ENCODE measurements around the gene THPO. TPM values are rescaled to one million over a fixed set of nuclear protein-coding genes. Genes with fewer than 3 reads are reported as not detected.

THPO gene
- total RNA-seq, 1 donor from 2014 or later, result 0.28 TPM

- Mint-ChIP-seq H3K4me3 (ENCODE audit: unreplicated experiment) (no peak overlapping the region), H3K36me3 (ENCODE audit: low read depth, unreplicated experiment) (peaks cover 14% of the 10 kb centered on the region), H3K9me3 (ENCODE audit: unreplicated experiment) (no peaks in the 10 kb centered on the region), H3K4me1 (ENCODE audit: unreplicated experiment) (no peaks in the 10 kb centered on the region), H3K27ac (ENCODE audit: unreplicated experiment) (no peak overlapping the region), H3K27me3 (ENCODE audit: unreplicated experiment) (no peaks in the 10 kb centered on the region)
- no peak for TF ChIP-seq CTCF (IDR thresholded peaks at IDR 0.05; ENCODE audit: unreplicated experiment)
- DNase-seq (ENCODE audit: low spot score), result no peak
Measured at GRCh38 chr3:184353546-184353941, 24.5 kb downstream of the THPO start.

- H3K27ac Mint-ChIP-seq (ENCODE audit: unreplicated experiment), result no peak overlapping the region
- no peak overlapping the region for H3K4me3 Mint-ChIP-seq (ENCODE audit: unreplicated experiment)
- H3K4me1 Mint-ChIP-seq (ENCODE audit: unreplicated experiment), result no peaks in the 10 kb centered on the region
- H3K36me3 Mint-ChIP-seq (ENCODE audit: low read depth, unreplicated experiment), result peaks cover 15% of the 10 kb centered on the region
- H3K27me3 Mint-ChIP-seq (ENCODE audit: unreplicated experiment), result no peaks in the 10 kb centered on the region
- no peaks in the 10 kb centered on the region for H3K9me3 Mint-ChIP-seq (ENCODE audit: unreplicated experiment)
- no peak for TF ChIP-seq CTCF (IDR thresholded peaks at IDR 0.05; ENCODE audit: unreplicated experiment)
- no peak for DNase-seq (ENCODE audit: low spot score)
Measured at GRCh38 chr3:184352897-184353545, 25.0 kb downstream of the THPO start.

- Mint-ChIP-seq H3K36me3 (ENCODE audit: low read depth, unreplicated experiment) (peaks cover 15% of the 10 kb centered on the region), H3K9me3 (ENCODE audit: unreplicated experiment) (no peaks in the 10 kb centered on the region), H3K4me3 (ENCODE audit: unreplicated experiment) (no peak overlapping the region), H3K27me3 (ENCODE audit: unreplicated experiment) (no peaks in the 10 kb centered on the region), H3K27ac (ENCODE audit: unreplicated experiment) (no peak overlapping the region), H3K4me1 (ENCODE audit: unreplicated experiment) (no peaks in the 10 kb centered on the region)
- DNase-seq (ENCODE audit: low spot score), result no peak
- no peak for TF ChIP-seq CTCF (IDR thresholded peaks at IDR 0.05; ENCODE audit: unreplicated experiment)
Measured at GRCh38 chr3:184352149-184352785, 25.7 kb downstream of the THPO start.

- H3K27me3 Mint-ChIP-seq (ENCODE audit: unreplicated experiment), result no peaks in the 10 kb centered on the region
- peaks cover 19% of the 10 kb centered on the region for H3K36me3 Mint-ChIP-seq (ENCODE audit: low read depth, unreplicated experiment)
- no peaks in the 10 kb centered on the region for H3K4me1 Mint-ChIP-seq (ENCODE audit: unreplicated experiment)
- no peak for DNase-seq (ENCODE audit: low spot score)
- H3K4me3 Mint-ChIP-seq (ENCODE audit: unreplicated experiment), result no peak overlapping the region
- TF ChIP-seq CTCF (IDR thresholded peaks at IDR 0.05; ENCODE audit: unreplicated experiment), result no peak
- no peak overlapping the region for H3K27ac Mint-ChIP-seq (ENCODE audit: unreplicated experiment)
- H3K9me3 Mint-ChIP-seq (ENCODE audit: unreplicated experiment), result no peaks in the 10 kb centered on the region
Measured at GRCh38 chr3:184351511-184352148, 26.4 kb downstream of the THPO start.

GRCh38 chr3:184350618-184351017 is 27.4 kb downstream of the THPO start:
- no peak overlapping the region for H3K4me3 Mint-ChIP-seq (ENCODE audit: unreplicated experiment)
- peaks cover 2% of the 10 kb centered on the region for H3K4me1 Mint-ChIP-seq (ENCODE audit: unreplicated experiment)
- H3K36me3 Mint-ChIP-seq (ENCODE audit: low read depth, unreplicated experiment), result peaks cover 19% of the 10 kb centered on the region
- DNase-seq (ENCODE audit: low spot score), result no peak
- no peaks in the 10 kb centered on the region for H3K27me3 Mint-ChIP-seq (ENCODE audit: unreplicated experiment)
- no peak overlapping the region for H3K27ac Mint-ChIP-seq (ENCODE audit: unreplicated experiment)
- TF ChIP-seq CTCF (IDR thresholded peaks at IDR 0.05; ENCODE audit: unreplicated experiment), result no peak
- no peaks in the 10 kb centered on the region for H3K9me3 Mint-ChIP-seq (ENCODE audit: unreplicated experiment)
